GM12878 (cell line): ENCODE results near the gene FHL2. TPM values are rescaled to one million over a fixed set of nuclear protein-coding genes. Genes with fewer than 3 reads are reported as not detected.

Experiments
- ATAC-seq: fragments of 200-7000 bp; cut with Tn5 transposase; 3 replicates; pipeline ENCODE4 v1.9.1; 2020; ENCODE audit warnings: mild to moderate bottlenecking, moderate library complexity
- BruUV-seq: library from RNA; stranded (reverse); fragments of 400-500 nt; replicated peaks from 2 replicates; lab custom pipeline; 2021; lab: Mats Ljungman, UMichigan
- CTCF ChIA-PET: fragments of 300-600 bp; sonication (Branson Sonifier 250); formaldehyde crosslinking; extraction: SDS; loops from one replicate; lab custom pipeline; 2021; ENCODE audit warnings: inconsistent platforms; lab: Yijun Ruan, JAX
- POLR2A ChIA-PET: fragments of 350-600 bp; formaldehyde crosslinking; extraction: SDS; loops from one replicate; lab custom pipeline; 2021; ENCODE audit warnings: inconsistent platforms; lab: Charles Lee
- RAD21 ChIA-PET: fragments of 300-600 bp; sonication (Branson Sonifier 250); formaldehyde crosslinking; loops from one replicate; lab custom pipeline; 2023; ENCODE audit warnings: antibody characterized with exemption; ENCODE audit not compliant: unreplicated experiment; lab: Charles Lee
- SMC1A ChIA-PET: fragments of 300-600 bp; sonication (Branson Sonifier 250); formaldehyde crosslinking; loops from one replicate; lab custom pipeline; 2023; ENCODE audit not compliant: unreplicated experiment, uncharacterized antibody; lab: Charles Lee
- DNase-seq: peaks from one replicate; pipeline ENCODE4 v3.0.0-alpha.2; 2011; ENCODE audit warnings: low read depth, low spot score
- FAIRE-seq: peaks from 3 replicates; lab custom pipeline; 2011; peaks lifted over from hg19 to GRCh38; lab: Jason Lieb, UNC
- H2AFZ ChIP-seq: 2 replicates; pipeline ENCODE4 v1.6.0; 2011; ENCODE audit warnings: low read depth, low read length, control low read depth; ENCODE audit not compliant: control insufficient read depth
- H3K27ac ChIP-seq: 2 replicates; pipeline ENCODE4 v1.5.1; 2011; ENCODE audit warnings: control low read depth; ENCODE audit not compliant: control insufficient read depth, insufficient read depth
- H3K27me3 ChIP-seq, 2 experiments: replicated peaks in 1 of 2; 2 replicates each; pipeline versions ENCODE4 v1.6.0 to v1.6.1; 2011; ENCODE audit warnings: low read length in 1 of 2; ENCODE audit not compliant: control insufficient read depth in 2 of 2, insufficient read depth in 2 of 2
- H3K36me3 ChIP-seq, 2 experiments: 2 replicates each; pipeline ENCODE4 v1.5.1; 2011; ENCODE audit warnings: low read length in 1 of 2; ENCODE audit not compliant: control insufficient read depth in 2 of 2, insufficient read depth in 2 of 2
- H3K4me1 ChIP-seq: 2 replicates; pipeline ENCODE4 v1.6.1; 2011; ENCODE audit warnings: mild to moderate bottlenecking, low read length, moderate library complexity, mixed read lengths; ENCODE audit not compliant: control insufficient read depth, insufficient read depth
- H3K4me2 ChIP-seq: 2 replicates; pipeline ENCODE4 v1.6.0; 2011; ENCODE audit warnings: control low read depth; ENCODE audit not compliant: control insufficient read depth, insufficient read depth
- H3K4me3 ChIP-seq: fragments of 200-600 bp; sonication (generic); 2 replicates; pipeline ENCODE4 v1.5.1; 2016
- H3K79me2 ChIP-seq: 2 replicates; pipeline ENCODE4 v1.6.0; 2011; ENCODE audit warnings: low read length; ENCODE audit not compliant: control insufficient read depth, insufficient read depth
- H3K9ac ChIP-seq: 2 replicates; pipeline ENCODE4 v1.8.0; 2011; ENCODE audit warnings: low read length, control low read depth, mixed read lengths; ENCODE audit not compliant: control insufficient read depth, insufficient read depth
- H3K9me3 ChIP-seq: replicated peaks from 3 replicates; pipeline ENCODE4 v1.5.1; 2011; ENCODE audit warnings: mild to moderate bottlenecking, low read length; ENCODE audit not compliant: control insufficient read depth, insufficient read depth
- H4K20me1 ChIP-seq: 2 replicates; pipeline ENCODE4 v1.6.0; 2011; ENCODE audit not compliant: control insufficient read depth, insufficient read depth
- GABPA ChIP-seq: IDR thresholded peaks from 2 replicates; pipeline ENCODE4 v1.6.1; 2014; ENCODE audit warnings: antibody characterized with exemption, low read depth, mild to moderate bottlenecking, inconsistent platforms
- HSF1 ChIP-seq: fragments of 150-350 bp; IDR thresholded peaks from 2 replicates; pipeline ENCODE4 v1.6.1; 2014; ENCODE audit warnings: mild to moderate bottlenecking, low read depth, low read length
- IKZF2 ChIP-seq, 2 experiments: fragments of 450-650 bp; IDR thresholded peaks; 2 replicates each; pipeline ENCODE4 v1.6.1; 2017; ENCODE audit warnings: mild to moderate bottlenecking in 2 of 2, moderate library complexity in 2 of 2
- KAT2A ChIP-seq: conservative IDR thresholded peaks from 2 replicates; pipeline ENCODE4 v1.6.1; 2011; ENCODE audit warnings: low read depth, low read length; ENCODE audit not compliant: control insufficient read depth
- KDM1A ChIP-seq: fragments of 200-600 bp; sonication (generic); IDR thresholded peaks from 2 replicates; pipeline ENCODE4 v1.6.1; 2016; ENCODE audit warnings: borderline replicate concordance
- NFYA ChIP-seq: IDR thresholded peaks from 2 replicates; pipeline ENCODE4 v1.6.1; 2011; ENCODE audit warnings: low read depth, mild to moderate bottlenecking, low read length, improper control_type of control experiment, borderline replicate concordance
- NR2F1 ChIP-seq: fragments of 450-650 bp; conservative IDR thresholded peaks from 2 replicates; pipeline ENCODE4 v1.6.1; 2017; ENCODE audit warnings: mild to moderate bottlenecking
- PBX3 ChIP-seq: IDR thresholded peaks from 2 replicates; pipeline ENCODE4 v1.6.1; 2011; ENCODE audit warnings: mild to moderate bottlenecking, low read depth, low read length, moderate library complexity; ENCODE audit not compliant: insufficient replicate concordance
- RB1 ChIP-seq: fragments of 450-650 bp; formaldehyde crosslinking; IDR thresholded peaks from 2 replicates; pipeline ENCODE4 v1.6.1; 2017; ENCODE audit warnings: mild to moderate bottlenecking, borderline replicate concordance
- SMAD5 ChIP-seq: IDR thresholded peaks from 2 replicates; pipeline ENCODE4 v1.6.1; 2016; ENCODE audit warnings: antibody characterized with exemption, low read depth
- TBL1XR1 ChIP-seq: IDR thresholded peaks from 2 replicates; pipeline ENCODE4 v1.6.1; 2012; ENCODE audit warnings: low read depth, low read length, improper control_type of control experiment
- ZNF622 ChIP-seq: fragments of 450-650 bp; IDR thresholded peaks from 2 replicates; pipeline ENCODE4 v1.6.1; 2017; ENCODE audit warnings: mild to moderate bottlenecking, inconsistent platforms
- WGBS: methylation state at CpG from one replicate; pipeline ENCODE4 v1.1.6; 2016; ENCODE audit warnings: low lambda C conversion rate; ENCODE audit not compliant: insufficient replicate concordance, insufficient coverage; ENCODE audit errors: missing lambda C conversion rate; 5-methylcytosine and 5-hydroxymethylcytosine counted together
- in situ Hi-C: fragments of 300-500 bp; cut with MboI; formaldehyde crosslinking; loops from 9 replicates; pipeline ENCODE4 v1.14.3; 2018; ENCODE audit warnings: mixed read lengths
- intact Hi-C: fragments of 100-400 bp; cut with micrococcal nuclease; formaldehyde crosslinking; loops from one replicate; pipeline ENCODE4 v1.14.2; 2022; ENCODE audit not compliant: unreplicated experiment
- polyA plus RNA-seq, 11 experiments: library from polyadenylated mRNA; depleted of rRNA in 4 of 11; unstranded in 6 of 11; stranded (reverse) in 5 of 11; fragments of >200 nt; fragmentation: Nextera tagmentation in 4 of 11; fragmentation: Illumina TruSeq in 1 of 11; extraction: Ambion mirVana in 4 of 11; extraction: Trizol in 1 of 11; gene quantifications; 1 replicate in 1 of 11; 2 replicates in 10 of 11; pipeline versions ENCODE4 v1.2.1 to v1.2.3, GENCODE V29; 2011 to 2016; ENCODE audit warnings: inconsistent platforms in 2 of 11, missing spikeins in 2 of 11, low read depth in 1 of 11
- total RNA-seq, 4 experiments: library from RNA; depleted of rRNA in 3 of 4; stranded (reverse); fragments of >200 nt in 3 of 4; fragmentation: Illumina TruSeq in 1 of 4; extraction: Trizol in 1 of 4; gene quantifications; 2 replicates each; pipeline versions ENCODE4 v1.2.1 to v1.2.3, GENCODE V29; 2013 to 2021
- TF ChIP-seq, protein P1 (sequence below): IDR thresholded peaks from 2 replicates; pipeline ENCODE4 v1.6.1; 2012; ENCODE audit warnings: improper control_type of control experiment, low read depth, low read length; ENCODE audit not compliant: insufficient replicate concordance

Gene FHL2
- total and polyA plus RNA-seq, 10 of the 15 experiments (the other 5 are each of a cell fraction or from before 2014, with no cell fraction given), result 2.2 to 9.9 (median 4.5) TPM

DNA sequence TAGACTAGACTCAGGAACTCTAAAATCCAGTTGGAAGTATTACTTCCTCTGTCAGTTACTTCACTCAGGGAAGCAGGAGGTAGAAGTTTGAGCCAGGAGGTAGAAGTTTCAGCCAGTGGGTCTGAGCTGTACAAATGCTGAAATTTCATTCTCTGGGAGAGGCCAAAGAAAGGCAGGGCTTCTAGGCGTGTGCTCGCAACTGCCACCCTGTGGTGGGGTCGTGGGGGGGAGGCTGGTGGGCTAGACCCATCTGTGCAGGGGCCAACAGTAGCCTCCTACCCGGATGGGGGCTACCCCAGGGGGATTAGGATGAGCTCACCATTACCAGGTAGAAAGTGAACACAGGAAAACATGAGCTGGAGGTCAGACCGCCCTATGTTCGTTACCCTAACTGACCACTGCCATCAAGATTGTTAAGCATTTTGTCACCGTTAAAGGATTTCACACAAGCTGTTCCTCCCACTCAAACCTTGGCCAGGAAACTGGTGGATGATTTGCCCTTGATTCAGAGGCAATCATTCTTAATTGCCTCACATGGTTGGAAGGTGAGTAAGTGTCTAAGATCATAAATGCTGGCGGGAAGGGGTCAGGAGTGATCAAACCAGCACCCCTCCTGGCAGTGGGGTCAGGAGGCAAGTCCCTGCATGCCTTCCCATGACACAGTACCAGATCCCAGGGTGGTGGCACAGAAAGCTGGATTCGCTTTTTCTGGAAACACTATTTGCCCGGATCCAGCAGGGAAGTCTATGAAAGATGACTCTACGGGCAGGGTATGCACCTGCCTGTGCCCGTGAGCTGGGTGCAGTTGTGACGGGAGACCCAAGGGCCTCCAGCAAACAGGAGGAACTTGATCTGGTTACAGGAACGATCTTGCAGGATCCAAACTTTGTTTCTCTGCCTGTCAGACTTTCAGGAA is 5.2 kb upstream of the FHL2 start:
- ChIA-PET CTCF (interaction anchor here (0.7 kb wide), 1 partner anchor 9 kb away, joined by 3 read pairs; no protein-coding TSS in a partner anchor), RAD21 (no interaction called here), SMC1A (interaction anchor here (1.2 to 1.3 kb wide), 2 partner anchors 11 to 12 kb away, joined by 3 to 4 read pairs; no protein-coding TSS in a partner anchor), POLR2A (no interaction called here)
- no peak overlapping the region for H3K4me2 ChIP-seq
- no peaks in the 10 kb centered on the region; the same call in 2 of the 3 replicates for H3K9me3 ChIP-seq
- peaks cover 2 to 5% of the 10 kb centered on the region in 2 experiments; a peak in 3 of 4 replicates for H3K27me3 ChIP-seq
- H3K9ac ChIP-seq, result no peak overlapping the region
- no peak for DNase-seq
- FAIRE-seq, result no peak
- no peak overlapping the region for H2AFZ ChIP-seq
- H3K36me3 ChIP-seq, result no peaks in the 10 kb centered on the region
- TF ChIP-seq GABPA, result no peak
- TF ChIP-seq, protein P1, sequence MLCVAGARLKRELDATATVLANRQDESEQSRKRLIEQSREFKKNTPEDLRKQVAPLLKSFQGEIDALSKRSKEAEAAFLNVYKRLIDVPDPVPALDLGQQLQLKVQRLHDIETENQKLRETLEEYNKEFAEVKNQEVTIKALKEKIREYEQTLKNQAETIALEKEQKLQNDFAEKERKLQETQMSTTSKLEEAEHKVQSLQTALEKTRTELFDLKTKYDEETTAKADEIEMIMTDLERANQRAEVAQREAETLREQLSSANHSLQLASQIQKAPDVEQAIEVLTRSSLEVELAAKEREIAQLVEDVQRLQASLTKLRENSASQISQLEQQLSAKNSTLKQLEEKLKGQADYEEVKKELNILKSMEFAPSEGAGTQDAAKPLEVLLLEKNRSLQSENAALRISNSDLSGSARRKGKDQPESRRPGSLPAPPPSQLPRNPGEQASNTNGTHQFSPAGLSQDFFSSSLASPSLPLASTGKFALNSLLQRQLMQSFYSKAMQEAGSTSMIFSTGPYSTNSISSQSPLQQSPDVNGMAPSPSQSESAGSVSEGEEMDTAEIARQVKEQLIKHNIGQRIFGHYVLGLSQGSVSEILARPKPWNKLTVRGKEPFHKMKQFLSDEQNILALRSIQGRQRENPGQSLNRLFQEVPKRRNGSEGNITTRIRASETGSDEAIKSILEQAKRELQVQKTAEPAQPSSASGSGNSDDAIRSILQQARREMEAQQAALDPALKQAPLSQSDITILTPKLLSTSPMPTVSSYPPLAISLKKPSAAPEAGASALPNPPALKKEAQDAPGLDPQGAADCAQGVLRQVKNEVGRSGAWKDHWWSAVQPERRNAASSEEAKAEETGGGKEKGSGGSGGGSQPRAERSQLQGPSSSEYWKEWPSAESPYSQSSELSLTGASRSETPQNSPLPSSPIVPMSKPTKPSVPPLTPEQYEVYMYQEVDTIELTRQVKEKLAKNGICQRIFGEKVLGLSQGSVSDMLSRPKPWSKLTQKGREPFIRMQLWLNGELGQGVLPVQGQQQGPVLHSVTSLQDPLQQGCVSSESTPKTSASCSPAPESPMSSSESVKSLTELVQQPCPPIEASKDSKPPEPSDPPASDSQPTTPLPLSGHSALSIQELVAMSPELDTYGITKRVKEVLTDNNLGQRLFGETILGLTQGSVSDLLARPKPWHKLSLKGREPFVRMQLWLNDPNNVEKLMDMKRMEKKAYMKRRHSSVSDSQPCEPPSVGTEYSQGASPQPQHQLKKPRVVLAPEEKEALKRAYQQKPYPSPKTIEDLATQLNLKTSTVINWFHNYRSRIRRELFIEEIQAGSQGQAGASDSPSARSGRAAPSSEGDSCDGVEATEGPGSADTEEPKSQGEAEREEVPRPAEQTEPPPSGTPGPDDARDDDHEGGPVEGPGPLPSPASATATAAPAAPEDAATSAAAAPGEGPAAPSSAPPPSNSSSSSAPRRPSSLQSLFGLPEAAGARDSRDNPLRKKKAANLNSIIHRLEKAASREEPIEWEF, result no peak
- TF ChIP-seq NR2F1, result no peak
- no peak for TF ChIP-seq NFYA
- no peak for TF ChIP-seq PBX3
- no peak for TF ChIP-seq KAT2A
- no peak for TF ChIP-seq TBL1XR1
- TF ChIP-seq RB1, result no peak
- no peak for TF ChIP-seq IKZF2 (IDR thresholded peaks at IDR 0.05)
- no peak for TF ChIP-seq ZNF622
- TF ChIP-seq KDM1A, result no peak
- TF ChIP-seq HSF1, result no peak
- TF ChIP-seq SMAD5, result no peak
- no peaks in the 10 kb centered on the region for H4K20me1 ChIP-seq
- in situ Hi-C loops (no loop called here), intact Hi-C loops (no loop called here)
- H3K79me2 ChIP-seq, result no peaks in the 10 kb centered on the region
- BruUV-seq, result no TSS peak
- H3K27ac ChIP-seq, result no peak overlapping the region
- ATAC-seq, result no peak
- WGBS, result 41% methylated on average over 14 of the region's 14 CpGs
- no peak overlapping the region for H3K4me3 ChIP-seq
- H3K4me1 ChIP-seq, result no peaks in the 10 kb centered on the region
